T-helper 9 cell (primary cell): Measurements from ENCODE around the gene GNA12.
"Not testable (repeated sequence)": the region's sequence is repeated elsewhere in the genome, so short reads cannot be mapped to it uniquely, and the experiment has no call there.

ENCODE experiments used
- DNase-seq: peaks from one replicate; pipeline ENCODE4 v3.0.0-alpha.2; 2020

Gene GNA12

DNA sequence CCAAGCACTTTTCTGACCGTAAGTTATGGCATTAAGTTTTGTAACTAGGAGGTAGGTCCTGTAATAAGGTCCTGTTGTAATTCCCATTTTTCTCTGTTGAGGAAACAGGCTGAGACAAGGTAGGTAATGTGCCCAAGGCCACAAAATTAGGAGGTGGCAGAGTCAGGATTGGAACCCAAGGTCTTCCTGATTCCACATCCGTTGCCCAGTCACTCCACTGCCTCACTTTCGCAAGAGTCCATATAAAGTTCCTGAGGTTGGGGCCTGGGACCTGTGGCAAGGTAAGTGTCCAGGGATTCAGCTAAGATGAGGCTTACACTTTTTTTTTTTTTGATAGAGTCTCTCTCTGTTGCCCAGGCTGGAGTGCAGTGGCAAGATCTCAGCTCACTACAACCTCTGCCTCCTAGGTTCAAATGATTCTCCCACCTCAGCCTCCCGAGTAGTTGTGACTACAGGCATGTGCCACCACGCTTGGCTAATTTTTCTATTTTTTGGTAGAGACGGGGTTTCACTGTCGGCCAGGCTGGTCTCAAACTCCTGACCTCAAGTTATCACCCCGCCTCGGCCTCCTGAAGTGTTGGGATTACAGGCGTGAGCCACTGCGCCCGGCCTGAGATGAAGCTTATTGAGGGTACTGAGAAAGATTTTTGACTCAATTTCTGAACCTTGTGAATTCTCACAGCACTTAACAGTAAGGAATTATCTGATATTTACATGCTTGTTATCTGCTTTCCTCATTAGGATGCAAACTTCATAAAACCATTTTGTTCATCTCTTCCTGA lies 20.3 kb upstream of the GNA12 start:
- DNase-seq = no peak

GRCh38 chr7:2863461-2864066 lies 19.5 kb upstream of the GNA12 start:
- DNase-seq = peak; percentile 44

- DNase-seq = no peak
These were observed 18.8 kb upstream of the GNA12 start for GRCh38 chr7:2862831-2863361.

- DNase-seq = no peak
These were observed 17.4 kb upstream of the GNA12 start for GRCh38 chr7:2861509-2861908.

GRCh38 chr7:2860627-2861133 lies 16.6 kb upstream of the GNA12 start:
- no peak for DNase-seq

GRCh38 chr7:2859952-2860351 lies 15.8 kb upstream of the GNA12 start:
- DNase-seq = no peak

DNA sequence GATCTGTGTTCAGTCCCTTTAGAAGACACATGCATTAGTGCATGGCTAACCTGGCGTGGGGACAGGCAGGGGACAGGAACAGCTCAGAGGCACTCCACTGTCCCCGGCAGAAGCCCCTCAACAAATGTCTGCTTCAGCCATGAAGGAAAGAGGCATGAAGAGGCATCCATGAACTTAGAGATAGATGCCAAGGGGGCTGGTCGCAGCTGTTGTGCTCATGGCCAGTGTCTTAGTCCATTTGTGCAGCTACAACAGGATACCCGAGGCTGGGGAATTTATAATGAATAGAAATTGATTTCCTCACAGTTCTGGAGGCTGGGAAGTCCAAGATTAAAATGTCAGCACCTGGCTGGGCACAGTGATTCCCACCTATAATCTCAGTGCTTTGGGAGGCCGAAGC lies 14.5 kb upstream of the GNA12 start:
- no peak for DNase-seq

DNA sequence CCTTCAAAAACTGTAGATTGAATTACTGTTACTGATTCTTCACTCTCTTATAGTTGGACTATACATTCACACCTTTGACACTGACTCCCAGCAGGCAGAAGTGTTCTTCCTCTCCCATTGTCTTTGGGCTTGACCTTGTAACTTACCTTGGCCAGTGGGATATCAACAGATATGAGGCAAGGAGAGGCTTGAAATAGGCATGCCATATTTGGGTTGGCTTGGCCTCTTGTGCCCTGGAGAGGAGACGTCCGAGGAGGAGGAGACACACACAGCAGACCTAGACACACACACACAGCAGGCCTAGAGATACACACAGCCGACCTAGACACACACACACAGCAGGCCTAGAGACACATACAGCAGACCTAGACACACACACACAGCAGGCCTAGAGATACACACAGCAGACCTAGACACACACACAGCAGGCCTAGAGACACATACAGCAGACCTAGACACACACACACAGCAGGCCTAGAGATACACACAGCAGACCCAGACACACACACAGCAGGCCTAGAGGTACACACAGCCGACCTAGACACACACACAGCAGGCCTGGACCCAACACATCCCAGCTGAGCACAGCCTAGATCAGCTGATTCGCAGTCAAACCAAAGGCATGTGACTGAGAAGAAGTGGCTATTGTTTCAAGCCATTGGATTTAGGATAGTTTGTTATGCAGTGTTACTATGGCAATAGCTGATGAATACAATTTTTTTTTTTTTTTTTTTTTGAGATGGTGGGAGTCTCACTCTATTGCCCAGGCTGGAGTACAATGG lies 12.5 kb upstream of the GNA12 start:
- DNase-seq = no peak

GRCh38 chr7:2855386-2855785 lies 11.3 kb upstream of the GNA12 start:
- no peak for DNase-seq

- not testable (repeated sequence) for DNase-seq
These were observed 9.4 kb upstream of the GNA12 start for GRCh38 chr7:2853552-2853951.

- no peak for DNase-seq
These were observed 9.0 kb upstream of the GNA12 start for GRCh38 chr7:2853147-2853546.

DNA sequence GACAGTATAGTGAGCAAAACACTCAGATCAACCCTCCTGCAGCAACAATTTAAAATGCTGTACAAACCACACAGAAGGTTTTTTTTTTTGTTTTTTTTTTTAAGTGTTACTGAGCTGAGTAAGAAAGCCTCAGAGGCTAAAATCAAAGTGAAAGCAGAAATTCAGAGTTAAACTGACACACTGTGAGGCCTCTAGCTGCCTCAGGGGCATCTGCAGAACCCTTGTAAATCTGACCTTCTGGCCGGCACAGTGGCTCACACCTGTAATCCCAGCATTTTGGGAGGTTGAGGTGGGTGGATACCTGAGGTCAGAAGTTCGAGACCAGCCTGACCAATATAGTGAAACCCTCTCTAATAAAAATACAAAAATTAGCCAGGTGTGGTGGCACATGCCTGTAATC lies 7.4 kb upstream of the GNA12 start:
- no peak for DNase-seq

GRCh38 chr7:2849941-2850766 lies 6.0 kb upstream of the GNA12 start:
- DNase-seq = no peak

- no peak for DNase-seq
These were observed 1.0 kb upstream of the GNA12 start for GRCh38 chr7:2845034-2845592.

GRCh38 chr7:2843711-2844152 lies 376 bp downstream of the GNA12 start:
- peak; percentile 15 for DNase-seq

DNA sequence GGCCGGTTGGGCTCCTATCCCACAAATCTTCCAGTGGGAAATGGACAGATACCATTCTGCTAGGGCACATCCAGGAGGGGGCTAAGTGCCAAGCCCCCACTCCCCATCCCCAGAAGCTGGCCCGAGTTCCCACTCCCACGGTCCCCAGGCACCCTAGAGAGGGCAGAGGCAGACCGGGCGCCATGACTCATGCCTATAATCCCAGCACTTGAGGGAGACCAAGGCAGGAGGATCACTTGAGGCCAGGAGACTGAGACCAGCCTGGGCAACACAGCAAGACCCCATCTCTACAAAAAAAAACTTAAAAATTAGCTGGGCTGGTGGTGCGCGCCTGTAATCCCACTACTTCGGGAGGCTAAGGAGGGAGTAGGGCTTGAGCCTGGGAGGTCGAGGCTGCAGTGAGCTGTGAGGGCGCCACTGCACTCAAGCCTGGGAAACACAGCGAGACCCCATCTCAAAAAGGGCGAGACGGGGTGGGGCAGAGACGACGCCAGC lies 870 bp downstream of the GNA12 start:
- no peak for DNase-seq

DNA sequence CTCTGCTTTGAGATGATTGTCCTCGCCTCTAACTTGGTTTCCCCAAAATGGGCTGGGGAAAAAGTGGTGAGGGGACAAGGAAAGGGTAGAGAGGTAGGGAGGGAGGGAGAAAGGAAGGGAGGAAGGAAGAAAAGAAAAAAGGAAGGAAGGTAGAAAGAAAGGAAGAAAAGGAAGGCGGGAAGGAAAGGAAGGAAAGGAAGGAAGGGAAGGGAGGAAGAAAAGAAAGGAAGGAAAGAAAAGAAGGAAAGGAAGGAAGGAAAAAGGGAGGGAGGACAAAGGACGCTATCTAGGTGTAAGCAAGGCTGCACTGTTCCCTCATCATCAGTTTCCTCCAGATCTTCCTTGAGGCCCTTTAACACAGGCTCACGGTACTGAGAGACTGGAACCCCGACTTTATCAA lies 2.2 kb downstream of the GNA12 start:
- no peak for DNase-seq

DNA sequence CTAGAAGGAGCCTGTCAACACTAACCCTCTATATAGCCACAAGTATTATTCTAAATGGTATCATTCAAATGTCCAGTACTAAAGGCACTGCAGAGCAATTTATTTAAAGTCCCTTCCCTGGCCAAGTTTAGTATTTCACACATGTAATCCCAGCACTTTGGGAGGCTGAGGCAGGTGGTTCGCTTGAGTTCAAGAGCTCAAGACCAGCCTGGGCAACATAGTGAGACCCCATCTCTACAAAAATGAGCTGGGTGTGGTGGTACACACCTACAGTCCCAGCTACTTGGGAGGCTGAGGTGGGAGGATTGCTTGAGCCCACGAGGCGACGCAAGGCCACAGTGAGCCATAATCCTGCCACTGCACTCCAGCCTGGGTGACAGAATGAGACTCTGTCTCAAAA lies 3.6 kb downstream of the GNA12 start:
- no peak for DNase-seq

DNA sequence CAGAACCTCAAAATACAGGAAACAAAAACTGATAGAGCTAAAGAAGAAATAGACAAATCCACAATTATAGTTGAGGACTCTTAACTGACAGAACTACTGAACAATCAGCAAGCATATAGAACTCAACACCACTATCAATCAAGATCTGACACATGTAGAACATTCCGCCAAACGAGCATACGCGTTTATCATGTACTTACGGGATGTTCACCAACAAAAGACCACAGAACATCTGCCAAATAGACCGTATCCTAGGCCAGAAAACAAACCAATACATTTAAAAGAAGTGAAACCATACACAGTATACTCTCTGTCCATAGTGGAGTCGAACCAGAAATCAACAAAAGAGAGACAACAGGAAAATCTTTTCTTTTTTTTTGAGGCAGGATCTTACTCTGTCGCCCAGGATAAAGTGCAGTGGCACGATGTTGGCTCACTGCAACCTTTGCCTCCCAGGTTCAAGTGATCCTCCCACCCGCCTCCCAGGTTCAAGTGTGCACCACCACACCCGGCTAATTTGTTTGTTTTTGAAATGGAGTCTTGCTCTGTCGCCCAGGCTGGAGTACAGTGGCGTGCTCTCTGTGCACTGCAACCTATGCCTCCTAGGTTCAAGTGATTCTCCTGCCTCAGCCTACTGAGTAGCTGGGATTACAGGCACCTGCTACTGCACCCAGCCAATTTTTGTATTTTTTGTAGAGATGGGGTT lies 5.1 kb downstream of the GNA12 start:
- DNase-seq = no peak

DNA sequence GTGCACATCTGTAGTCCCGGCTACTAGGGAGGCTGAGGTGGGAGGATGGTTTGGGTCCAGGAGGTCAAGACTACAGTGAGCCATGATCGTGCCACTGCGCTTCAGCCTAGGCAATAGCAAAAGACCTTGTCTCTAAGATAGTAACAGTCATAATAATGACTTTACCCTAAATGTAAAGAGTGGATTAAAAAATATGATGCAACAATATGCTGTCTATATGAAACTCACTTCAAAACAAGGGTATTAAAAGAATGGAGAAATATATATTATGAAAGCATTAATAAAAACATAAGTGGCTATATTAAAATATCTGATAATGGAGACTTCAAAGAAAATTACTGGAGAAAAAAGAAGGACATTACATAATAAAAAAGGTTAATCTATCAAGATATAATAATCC lies 5.7 kb downstream of the GNA12 start:
- DNase-seq = no peak

DNA sequence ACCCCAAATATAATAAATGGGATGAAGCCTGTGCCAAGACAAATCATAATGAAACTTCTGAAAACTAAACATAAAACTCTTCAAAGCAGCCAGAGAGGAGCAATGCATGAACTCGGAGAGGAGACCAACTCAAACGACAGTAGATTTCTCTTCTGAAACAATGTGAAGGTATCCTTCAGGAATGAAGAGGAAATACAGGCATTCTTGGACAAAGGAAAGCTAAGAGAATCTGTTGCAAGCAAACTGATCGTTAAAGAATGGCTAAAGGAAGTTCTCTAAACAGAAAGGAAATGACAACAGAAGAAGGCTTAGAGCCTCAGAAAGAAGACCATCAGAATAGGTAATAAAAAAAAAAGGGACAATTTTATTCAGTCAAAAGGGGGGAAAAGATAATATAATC lies 6.6 kb downstream of the GNA12 start:
- DNase-seq = no peak
